CD4-positive, alpha-beta T cell treated with Interleukin-15 for 1 hour (primary cell): ENCODE results near the gene VSTM1.
"Not testable (repeated sequence)": the region's sequence is repeated elsewhere in the genome, so short reads cannot be mapped to it uniquely, and the experiment has no call there.

Experiments used
- DNase-seq: peaks from one replicate; pipeline ENCODE4 v3.0.0-alpha.2; 2020

Gene VSTM1, protein sequence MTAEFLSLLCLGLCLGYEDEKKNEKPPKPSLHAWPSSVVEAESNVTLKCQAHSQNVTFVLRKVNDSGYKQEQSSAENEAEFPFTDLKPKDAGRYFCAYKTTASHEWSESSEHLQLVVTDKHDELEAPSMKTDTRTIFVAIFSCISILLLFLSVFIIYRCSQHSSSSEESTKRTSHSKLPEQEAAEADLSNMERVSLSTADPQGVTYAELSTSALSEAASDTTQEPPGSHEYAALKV

DNA sequence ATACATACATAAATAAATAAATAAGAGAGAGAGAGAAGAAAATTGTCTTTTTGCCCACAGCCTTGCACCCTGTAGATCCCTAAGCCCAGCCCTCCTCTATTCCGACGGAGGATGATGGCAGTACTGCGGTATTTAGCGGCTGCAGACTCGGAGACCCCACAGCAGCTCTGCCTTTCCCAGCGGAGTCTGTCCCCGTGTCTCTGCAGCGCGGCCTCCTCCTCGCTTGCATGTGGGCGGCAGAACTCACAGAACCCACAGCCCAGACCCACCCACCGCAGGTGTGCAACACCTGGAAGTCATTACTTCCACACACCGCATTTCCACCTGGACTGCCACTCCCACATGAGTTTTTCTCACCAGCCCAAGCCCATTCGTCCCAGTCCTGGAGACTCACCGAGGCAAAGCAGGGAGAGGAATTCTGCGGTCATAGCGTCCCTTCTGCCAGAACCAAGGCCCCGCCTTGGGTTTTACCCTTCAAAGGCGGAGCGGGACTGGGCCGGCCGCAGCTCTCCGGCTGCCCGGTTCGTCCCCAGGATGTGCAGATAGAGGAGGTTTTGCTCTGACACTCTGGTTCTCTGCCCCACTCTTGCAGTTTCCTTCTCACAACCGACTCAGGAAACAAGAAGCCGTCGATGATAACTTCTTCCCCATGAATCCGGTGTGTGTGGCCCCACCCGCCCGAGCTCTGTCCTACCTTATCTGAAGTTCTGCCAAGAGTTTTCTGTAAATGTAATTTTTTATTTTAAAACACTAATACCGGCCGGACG lies at the start of gene VSTM1:
VSTM1 (minus strand) TSS at position 548 of the 767 bp plus-strand sequence; CDS start at position 428, 120 bp downstream.
- DNase-seq, result no peak

DNA sequence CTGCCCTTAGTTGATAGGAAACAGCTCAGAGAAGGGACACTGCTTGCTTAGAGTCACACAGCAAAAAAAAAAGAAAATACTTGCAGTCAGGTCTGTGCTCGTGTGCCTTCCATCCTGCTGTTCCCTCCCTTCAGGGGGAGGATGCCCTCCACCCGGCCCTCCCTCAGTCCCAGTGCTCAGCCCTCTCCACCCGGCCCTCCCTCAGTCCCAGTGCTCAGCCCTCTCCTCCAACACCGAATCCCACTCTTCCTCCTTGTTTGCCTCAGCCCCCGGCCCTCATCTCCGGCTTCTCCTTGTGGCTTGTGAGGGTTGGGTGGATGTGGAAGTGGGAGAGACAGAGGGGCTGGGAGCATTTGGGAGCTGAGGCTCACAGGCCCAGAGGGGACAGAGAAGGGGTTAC lies 46.0 kb upstream of the VSTM1 start:
- no peak for DNase-seq

- no peak for DNase-seq
Observed at GRCh38 chr19:54108496-54108895, 44.8 kb upstream of the VSTM1 start.

- no peak for DNase-seq
Observed at GRCh38 chr19:54107876-54108490, 44.3 kb upstream of the VSTM1 start.

DNA sequence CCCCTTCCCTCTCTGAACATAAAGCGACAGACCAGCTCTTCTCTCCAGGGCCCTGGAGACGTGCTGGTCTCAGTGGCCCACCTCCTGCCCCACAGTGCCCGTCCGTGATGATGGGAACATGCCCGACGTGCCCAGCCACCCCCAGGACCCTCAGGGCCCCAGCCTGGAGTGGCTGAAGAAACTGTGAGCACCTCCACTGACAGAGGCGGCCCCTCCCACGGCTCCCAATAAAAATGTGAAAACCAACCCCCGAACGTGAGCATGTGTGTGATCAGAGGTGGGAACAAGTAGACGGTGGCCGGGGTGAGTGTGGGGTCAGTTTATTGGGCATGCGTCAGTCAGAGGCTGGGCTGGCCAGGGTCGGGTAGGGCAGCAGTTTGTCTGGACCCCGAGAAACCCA lies 43.0 kb upstream of the VSTM1 start:
- no peak for DNase-seq

- no peak for DNase-seq
Observed at GRCh38 chr19:54105796-54106195, 42.1 kb upstream of the VSTM1 start.

GRCh38 chr19:54104998-54105715 lies 41.5 kb upstream of the VSTM1 start:
- no peak for DNase-seq

DNA sequence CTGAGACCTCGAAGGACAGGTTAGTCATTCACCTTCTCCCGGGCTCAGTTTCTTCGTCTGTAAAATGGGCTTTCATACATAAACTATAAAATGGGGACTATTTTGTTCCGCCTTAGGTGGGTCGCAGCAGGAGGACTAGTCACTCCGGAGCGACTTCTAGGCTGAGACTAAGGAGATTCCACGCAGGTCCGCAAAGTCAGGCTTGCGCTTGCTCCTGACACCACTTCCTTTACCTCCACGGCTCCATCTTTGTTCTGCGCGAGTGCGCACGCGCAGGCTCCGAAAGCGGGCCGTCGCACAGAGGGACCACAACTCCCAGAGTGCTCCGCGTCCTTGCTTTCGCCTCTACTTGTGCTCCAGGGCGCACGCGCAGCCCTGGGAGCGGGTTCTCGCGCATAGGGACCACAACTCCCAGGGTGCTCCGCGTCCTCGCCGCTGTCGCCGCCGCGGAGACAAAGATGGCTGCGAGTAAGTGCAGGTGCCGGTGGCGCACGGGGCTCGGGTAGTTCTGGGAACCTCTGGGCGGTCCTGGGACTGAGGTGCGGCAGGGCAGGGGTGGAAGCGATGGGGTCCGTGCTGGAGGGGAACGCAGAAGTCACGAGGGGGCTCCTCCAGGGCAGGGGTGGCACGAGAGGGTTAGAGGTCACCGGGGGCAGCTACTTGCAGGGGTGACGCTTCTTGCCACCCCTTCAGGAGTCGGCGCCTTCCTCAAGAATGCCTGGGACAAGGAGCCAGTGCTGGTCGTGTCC lies 38.9 kb upstream of the VSTM1 start, which contains the start of gene NDUFA3:
NDUFA3 (plus strand) TSS at position 435 of the 749 bp plus-strand sequence; CDS start at position 459, 24 bp downstream.
- DNase-seq, result peak; percentile 100

- DNase-seq, result peak; percentile 73
Observed at GRCh38 chr19:54100561-54100960, 36.9 kb upstream of the VSTM1 start, which contains the start of gene OSCAR. Gene OSCAR, minus strand, starts transcription at chr19:54100803. Its CDS starts 11 bp downstream, at chr19:54100792.

DNA sequence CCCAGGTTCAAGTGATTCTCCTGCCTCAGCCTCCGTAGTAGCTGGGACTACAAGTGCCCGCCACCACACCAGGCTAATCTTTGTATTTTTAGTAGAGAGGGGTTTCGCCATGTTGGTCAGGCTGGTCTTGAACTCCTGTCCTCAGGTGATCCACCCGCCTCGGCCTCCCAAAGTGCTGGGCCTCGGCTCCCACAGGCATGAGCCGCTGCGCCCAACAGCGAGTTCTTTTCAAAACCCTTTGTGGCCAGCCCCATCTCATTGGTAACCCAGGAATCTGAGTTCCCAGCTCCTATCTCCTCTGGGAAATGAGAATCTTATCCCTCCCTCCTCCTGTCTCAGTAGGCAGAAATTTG lies 36.2 kb upstream of the VSTM1 start:
- DNase-seq, result not testable (repeated sequence)

GRCh38 chr19:54099190-54099902 lies 35.6 kb upstream of the VSTM1 start:
- no peak for DNase-seq

GRCh38 chr19:54096617-54097106 lies 33.0 kb upstream of the VSTM1 start:
- no peak for DNase-seq

GRCh38 chr19:54095859-54096616 lies 32.3 kb upstream of the VSTM1 start:
- DNase-seq, result peak; percentile 47

DNA sequence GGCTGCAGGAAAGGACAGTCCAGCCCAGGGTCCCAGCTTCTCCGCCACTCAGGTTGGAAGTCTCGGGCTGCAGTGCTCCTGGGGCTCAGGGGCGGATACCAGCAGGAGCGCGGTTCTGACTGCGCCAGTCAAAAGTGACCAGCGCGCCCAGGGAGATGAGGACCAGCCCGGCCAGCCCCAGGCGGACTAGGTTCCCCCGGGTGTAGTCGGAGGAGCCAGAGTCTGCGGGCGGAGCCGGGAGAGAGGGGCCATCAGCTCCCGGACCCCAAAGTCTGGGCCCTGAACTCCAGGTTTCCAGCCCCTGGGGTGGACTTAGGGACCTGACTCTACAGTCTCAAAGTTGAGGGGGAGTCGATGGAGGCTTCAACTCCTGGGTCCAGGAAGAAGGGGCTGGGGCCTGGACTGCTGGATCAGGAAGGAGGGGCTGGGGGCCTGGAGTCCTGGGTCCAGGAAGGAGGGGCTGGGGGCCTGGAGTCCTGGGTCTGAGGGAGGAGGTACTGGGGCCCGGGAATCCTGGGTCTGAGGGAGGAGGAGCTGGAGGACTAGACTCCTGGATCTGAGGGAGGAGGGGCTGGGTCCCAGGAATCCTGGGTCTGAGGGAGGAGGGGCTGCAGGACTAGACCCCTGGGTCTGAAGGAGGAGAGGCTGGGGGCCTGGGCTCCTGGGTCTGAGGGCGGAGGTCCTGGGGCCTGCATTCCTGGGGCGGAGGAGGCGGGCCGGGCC lies 31.6 kb upstream of the VSTM1 start:
- DNase-seq, result no peak

GRCh38 chr19:54094426-54095000 lies 30.8 kb upstream of the VSTM1 start:
- no peak for DNase-seq

- DNase-seq, result no peak
Observed at GRCh38 chr19:54084410-54084809, 20.7 kb upstream of the VSTM1 start.

DNA sequence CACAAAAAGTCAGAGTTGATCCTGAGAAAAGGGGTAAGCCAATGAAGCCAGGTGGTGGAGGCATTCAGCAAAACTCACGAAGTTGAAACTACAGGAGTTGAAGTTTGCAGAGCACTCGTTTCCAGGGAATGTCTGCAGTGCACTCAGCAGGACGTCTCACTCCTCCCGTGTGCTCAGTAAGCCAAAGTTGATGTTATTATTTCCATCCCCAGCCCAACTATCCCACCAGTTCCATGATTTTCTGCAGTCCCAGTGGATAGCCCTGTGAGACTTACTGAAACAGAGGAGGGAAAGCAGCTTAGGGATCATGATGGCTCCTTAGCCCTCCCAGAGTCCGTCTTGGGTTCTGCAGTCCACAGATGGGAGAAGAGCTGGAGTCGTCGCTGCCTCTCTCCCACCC lies 17.3 kb upstream of the VSTM1 start, which contains the start of gene TARM1:
TARM1 (minus strand) TSS at position 334 of the 400 bp plus-strand sequence; CDS start at position 309, 25 bp downstream.
- no peak for DNase-seq

GRCh38 chr19:54077334-54077733 lies 13.6 kb upstream of the VSTM1 start:
- no peak for DNase-seq

DNA sequence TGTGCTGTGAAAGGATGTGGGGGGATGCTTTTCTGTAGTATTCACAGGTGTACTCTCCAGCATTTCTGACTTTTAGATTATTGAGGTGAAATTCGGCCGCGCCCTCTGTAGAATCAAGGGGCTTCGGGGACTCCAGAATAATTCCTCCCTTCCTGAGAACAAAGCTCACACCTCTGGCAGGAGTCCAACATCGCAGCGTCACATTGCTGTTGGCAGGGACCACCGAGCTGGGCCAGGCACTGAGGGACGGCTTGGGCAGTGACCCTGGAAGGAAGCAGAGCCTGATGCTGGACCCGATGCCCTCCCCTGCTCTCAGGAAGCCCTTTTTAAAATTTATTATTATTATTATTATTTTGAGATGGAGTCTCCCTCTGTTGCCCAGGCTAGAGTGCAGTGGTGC lies 11.2 kb upstream of the VSTM1 start:
- DNase-seq, result no peak

DNA sequence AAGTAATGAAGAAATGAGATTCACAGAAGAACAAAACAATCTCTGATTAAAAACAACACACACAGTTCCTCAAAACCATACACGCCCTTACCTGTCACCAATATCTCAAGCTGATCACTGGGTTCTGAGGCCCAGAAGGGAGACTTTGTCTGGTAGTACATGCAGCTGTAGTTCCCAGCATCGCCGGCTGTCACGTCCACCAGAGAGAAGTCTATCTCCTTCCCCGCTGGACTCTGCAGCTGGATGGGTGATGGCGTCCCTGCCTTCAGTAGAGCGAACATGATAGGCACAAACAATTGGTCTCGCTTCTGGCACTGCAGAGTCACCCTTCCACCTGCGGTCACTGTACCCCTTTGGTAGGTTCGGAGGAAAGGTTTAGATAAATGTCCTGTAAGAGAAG lies 10.1 kb upstream of the VSTM1 start:
- no peak for DNase-seq
